Activated CD4-positive, alpha-beta T cell treated with anti-CD3 and anti-CD28 coated beads, Interleukin-2, amount 50 U/mL, for 48 hours (primary cell): ENCODE data around the gene CLRN2.

ENCODE experiments used
- DNase-seq, 2 experiments: peaks; one replicate each; pipeline ENCODE4 v3.0.0-alpha.2; 2020

Gene CLRN2, protein sequence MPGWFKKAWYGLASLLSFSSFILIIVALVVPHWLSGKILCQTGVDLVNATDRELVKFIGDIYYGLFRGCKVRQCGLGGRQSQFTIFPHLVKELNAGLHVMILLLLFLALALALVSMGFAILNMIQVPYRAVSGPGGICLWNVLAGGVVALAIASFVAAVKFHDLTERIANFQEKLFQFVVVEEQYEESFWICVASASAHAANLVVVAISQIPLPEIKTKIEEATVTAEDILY

DNA sequence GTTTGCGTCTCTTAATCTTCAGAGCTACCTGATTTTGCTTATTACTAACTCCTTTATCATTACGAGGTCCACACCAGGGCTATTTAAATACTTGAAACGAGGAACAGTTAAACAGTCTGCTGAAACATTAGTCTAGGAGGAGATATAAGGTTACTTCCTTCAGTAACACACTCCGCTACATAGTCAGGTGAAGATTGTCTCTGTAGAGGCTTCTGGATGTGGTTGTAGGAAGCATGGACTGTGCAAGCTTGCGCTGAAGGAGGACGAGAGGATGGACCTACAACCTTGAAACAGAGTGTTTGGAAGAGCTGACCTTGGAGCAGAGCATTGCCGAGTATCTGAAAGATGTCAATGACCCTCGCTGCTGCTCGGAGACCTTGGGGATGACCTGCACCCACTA lies at the start of gene CLRN2:
CLRN2 (plus strand) TSS at position 301 of the 400 bp plus-strand sequence. CDS start 102 bp downstream, outside the sequence.
- DNase-seq = no peak

DNA sequence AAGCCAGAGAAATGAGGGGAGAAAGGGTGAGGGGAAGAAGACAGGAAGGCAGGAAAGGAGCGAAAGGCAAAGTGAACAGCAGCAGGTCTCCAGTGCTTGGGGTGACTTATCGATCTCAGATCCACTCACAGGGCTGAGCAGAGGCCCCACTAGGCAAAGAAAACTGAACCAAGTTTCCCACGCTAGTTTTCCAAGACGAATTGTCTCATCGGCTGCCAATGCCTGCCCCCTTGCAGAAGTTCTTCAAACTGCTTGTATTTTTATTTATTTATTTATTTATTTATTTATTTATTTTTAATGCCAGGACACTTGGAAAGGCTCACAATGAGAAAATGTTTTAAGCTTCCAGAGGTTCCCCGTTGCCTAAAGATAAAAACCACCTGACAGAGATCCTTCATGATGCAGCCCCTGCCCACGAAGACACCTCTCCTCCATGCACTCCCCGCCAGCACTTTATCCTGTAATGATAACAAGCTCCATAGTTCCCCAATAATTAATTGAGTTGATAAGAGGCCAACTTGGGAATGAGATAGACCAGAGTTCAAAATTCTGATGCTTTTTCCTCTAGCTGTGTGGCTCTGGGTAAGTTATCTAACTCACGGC lies 46.2 kb upstream of the CLRN2 start:
- no peak for DNase-seq

DNA sequence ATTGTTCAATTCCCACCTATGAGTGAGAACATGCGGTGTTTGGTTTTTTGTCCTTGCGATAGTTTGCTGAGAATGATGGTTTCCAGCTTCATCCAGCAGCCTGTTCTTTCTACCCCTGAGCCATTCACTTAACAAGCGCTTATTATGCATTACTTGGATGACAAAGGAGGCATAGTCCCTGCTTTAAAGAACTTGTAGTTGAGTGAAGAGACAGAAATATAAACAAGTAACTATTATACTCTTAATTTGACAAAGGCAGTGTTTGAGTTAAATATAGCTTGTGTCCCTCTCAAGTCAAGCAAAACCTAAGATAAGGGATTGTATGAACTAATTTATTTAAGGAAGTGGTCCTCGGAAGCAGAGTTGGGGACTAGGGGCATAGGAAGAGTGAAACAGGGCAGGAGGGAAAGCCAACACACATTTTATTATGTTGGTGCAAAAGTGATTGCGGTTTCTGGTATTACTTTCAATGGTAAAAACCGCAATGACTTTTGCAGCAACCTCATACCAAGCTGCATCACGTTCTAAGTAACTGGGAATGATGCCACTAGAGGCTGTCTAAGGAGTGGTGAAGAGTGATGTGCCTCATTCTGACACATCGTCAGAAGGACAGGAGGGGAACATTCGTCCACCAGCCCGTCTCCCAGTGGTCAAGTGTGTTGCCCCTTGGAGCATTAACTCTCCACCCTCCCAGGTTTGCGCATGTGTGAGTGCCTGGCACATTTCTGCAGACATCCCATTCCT lies 44.9 kb upstream of the CLRN2 start:
- no peak for DNase-seq

DNA sequence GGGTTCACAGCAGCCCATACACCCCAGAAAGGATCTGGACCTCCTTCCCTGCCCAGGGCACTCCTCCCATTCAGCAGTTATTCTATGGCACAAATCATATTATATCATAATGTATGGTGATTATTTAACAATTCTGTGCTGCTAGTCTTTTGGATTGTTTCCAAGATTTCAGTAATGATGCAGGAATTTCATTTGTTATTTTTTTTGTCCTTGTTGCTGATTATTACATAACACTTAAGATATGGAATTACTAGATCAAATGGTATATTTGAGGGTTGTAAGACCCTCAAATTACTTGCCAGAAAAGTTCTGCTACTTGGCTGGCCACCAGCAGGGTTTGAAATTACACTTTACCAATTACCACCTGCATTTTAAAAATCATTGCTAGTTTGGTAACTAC lies 39.5 kb upstream of the CLRN2 start:
- no peak for DNase-seq

DNA sequence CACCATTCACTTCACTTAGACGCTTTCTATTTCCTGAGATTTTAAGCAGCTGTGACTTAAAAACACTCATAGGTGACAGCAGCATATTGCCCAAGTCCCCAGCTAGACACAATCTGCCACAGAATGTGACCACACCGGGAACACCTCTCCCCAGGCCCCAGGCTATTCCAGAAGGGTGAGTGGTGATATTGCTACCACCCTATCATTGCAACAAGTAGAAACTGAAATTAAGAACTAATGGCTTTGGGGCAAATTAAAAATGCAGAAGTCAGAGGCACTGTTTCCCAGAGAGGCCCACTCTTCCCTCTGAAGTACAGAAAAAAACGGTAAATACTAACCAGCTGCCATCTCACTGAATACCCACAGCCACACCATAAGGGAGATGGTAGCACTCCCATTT lies 38.1 kb upstream of the CLRN2 start:
- no peak for DNase-seq

DNA sequence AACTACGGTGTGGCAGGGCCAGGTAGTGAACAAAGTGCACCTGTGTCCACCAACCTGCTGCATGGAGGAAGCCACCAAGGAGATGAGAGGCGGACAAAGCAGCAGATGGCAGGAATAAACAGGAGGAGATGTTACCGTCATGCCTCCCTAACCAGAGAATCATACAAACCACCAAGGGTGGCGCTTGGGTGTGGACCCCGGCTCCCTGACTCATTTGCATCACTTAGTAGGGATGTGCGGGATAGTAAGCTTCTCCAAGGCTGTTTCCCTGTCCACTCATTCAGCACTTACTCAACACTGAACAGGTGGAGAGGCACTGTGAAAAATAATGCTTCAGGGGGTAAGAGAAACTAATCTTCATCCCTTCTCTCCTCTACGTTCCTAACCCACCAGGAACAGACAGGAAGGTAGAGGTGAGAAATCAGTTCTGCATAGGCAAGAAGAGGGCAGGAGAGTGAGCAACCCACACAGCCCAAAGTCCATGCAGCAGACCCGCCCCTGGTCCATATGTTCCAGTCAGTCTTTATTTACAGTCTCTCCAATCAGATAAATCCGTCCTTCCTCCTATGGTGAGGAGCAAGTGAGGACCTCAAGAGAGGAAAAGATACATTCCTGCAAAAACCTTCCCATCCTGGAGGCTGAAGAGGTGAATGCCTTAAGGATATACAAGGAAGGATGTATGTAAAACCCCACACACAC lies 37.0 kb upstream of the CLRN2 start:
- DNase-seq = no peak

DNA sequence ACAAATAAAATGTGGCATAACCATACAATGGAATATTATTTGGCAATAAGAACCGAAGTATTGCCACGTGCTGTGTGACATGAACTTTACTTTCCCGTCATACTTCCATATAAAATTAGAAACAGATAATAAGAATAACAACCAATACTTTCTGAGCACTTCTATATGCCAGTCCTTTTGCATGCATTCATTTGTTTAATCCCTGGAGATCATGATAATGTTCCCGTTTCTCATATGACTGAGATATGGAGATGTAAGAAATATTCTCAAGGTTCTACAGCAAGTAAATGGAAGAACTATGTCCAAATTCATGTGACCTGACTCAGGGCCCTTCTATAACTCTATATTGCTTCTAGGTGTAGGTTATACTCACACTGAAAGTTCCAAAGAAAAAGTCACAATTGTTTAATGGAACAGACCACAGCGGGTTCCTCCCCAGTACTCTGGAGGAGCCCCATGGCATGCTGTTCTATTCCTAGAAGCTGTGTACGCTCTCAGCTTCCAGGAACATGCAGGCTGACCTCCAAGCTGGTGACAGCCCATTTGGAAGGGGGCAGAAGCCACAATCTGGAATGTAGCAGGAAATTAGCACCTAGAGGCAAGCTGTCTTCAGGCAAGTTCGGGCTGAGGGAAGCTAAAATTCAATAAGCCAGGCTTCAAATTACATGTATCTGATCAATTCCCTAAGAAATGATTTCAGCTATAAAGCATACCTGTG lies 34.6 kb upstream of the CLRN2 start:
- no peak for DNase-seq

DNA sequence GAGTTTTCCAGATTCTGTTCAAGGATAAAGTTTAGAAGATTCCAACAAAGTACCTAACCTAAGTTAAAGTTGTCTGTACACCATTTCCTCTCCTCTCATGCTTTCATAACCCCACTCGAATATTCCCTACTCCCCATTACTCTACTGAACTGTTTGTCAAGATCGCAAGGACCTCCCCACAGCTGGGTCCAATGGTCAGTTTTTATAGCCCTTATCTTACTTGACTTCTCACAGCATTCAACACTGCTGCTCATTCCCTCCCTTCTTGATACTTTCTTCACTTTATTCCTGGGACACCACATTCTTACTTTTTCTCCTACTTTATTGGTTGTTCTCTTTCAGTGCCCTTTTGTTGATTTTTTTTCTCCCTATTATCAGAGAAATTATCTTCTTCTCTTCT lies 34.0 kb upstream of the CLRN2 start:
- no peak for DNase-seq

DNA sequence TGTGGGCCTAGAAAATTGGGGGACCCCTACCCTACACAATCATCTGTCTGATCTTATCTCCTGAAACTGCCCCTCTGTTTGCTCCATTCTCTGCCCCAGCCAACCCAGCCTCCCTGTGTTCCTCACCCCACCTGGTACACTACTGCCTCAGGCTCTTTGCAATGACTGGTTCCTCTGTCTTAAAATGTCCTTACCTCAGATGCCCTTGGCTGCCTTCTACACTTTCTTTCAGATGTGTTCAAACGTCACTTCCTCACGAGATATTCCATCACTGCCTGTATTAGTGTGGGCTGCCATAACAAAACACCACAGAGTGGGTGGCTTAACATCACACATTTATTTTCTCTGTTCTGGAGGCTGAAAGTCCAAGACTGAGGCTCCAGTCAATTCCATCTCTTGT lies 32.2 kb upstream of the CLRN2 start:
- DNase-seq = no peak

DNA sequence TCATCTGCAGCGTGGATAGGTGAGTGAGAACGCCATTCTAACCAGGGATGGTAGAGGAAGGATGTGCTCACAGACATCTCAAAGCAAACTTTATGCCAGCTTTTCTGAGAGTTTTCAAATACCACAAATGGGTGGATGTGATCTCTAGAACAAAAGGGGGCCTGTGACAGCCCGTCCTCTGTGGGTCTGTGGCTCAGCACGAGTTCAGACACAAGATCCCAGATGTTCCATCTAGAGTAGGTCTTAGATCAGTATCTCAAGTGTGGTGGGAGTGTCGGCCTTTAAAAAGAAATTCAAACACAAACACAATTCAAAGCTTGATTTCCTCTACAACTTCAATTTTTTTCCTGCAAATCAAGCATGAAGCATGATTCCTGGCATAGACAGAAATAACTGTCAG lies 25.8 kb upstream of the CLRN2 start:
- DNase-seq = no peak

DNA sequence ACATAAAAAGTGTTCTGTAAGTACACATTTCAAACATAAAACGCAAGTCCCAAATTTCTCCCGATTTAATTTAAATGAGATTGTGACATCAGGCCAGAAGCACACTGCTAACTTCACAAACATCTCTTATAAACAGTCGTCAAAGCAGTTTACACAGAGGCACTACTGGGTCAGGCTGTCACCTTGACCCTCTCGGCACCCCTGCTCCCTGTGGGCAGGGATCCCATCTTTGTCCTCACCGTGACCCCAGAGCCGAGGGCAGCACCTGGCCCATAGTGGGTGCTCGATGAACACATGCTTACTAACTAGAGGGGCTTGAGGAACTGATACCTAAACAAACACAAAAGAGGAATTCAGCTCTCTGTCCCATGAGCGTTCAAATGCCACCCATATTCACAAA lies 25.2 kb upstream of the CLRN2 start:
- DNase-seq = no peak

DNA sequence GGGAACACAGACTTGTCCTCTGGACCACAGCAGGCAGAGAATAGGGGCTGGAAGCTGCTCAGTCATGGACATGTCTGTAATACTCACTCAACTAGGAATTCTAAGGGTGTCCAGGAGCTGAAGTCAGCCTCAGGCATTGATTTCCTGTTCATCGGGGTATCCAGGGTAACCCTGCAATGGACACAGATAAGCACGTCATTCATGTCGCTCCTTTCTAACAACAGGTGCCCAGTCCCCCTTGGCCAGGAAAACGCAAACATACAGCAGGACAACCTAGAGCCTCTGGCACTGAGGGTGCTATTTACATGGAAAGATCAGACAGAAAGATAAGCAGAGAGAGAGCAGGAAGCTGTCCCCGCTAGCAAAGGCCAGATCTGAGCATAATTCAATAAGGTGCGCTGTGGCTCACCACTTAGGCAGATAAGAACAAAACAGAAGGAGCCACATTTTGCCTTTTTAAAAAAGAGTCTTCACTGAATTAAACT lies 24.3 kb upstream of the CLRN2 start:
- DNase-seq = no peak

DNA sequence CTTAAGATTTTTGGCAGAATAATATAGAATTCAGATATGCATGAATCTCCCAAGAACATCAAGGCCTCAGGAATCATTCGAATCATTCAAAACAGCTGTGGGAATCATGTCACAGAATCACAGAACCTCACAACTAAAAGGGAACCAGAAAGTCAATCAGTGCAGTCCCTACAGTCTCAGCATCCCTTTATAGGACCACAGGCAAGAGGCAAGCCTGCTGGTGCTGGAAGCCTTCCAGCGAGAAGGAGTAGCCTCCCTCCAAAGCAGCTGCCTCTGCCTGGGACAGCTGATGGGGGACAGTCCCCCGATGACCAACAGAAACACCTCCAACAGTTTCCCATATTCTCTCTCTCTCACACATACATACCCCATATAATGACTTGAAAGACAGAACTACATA lies 23.8 kb upstream of the CLRN2 start:
- no peak for DNase-seq

DNA sequence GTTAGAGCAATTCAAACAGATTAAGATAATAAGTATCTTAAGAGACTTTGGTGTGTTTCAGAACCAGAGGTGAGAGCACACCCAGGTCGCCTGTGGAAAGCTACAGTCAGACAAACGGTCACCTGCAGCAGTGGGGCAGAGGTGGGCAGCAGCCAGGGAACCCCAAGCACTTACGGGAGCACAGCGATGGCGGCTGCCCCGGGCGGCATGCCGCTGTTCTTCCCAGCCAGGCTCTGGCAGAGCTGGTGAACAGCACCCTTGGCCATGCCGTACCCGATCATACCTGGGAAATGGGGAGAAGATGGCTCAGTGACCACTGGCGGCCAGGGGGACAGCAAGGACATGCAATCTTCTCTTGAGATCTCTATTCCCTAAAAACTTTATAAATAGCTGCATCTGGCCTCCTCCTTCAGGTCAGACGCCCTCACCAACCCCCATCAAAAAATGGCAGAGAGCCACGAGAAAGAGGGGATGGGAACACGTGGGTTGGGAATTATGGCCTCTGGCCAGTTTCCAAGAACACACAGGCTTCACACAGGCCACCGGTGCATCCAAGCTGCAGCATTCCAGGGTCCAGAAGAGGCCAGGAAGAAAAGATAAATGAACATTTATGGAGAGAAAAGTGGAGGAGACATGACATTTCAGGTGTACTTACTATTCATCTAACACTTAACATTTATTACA lies 22.8 kb upstream of the CLRN2 start:
- DNase-seq = no peak

DNA sequence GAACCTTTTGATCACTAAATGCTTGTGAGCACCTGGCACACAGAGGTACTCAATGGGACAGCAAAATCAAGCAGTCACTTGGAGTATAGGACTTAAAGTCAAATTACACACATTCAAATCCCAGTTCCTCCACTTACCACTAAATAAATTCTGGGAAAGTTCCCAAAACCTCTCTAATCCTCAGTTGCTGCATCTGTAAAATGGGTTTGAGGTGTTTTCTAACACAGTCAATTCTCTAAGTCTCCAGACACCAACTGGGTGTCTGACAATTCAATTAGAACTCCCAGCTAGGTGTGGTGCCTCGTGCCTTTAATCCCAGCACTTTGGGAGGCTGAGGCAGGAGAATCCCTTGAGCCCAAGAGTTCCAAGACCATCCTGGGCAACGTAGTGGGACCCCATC lies 22.1 kb upstream of the CLRN2 start:
- DNase-seq = no peak

DNA sequence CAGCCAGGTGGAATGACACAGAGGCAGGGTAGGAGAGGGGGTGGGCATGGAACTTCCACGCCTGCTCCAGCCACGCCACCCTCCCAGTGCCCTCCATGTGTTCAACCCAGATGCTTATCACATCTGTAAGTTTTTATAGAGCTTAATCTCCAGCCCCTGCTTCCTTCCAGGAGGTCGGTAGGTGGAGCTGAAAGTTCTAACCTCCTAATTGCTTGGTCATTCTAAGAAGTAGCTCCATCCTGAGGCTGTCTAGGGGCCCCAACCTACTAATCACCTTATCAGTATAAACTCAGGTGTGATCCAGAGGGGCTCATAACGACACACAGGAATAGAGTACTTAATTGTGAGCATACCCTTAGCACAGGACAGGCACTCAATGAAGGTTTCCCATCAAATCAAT lies 21.3 kb upstream of the CLRN2 start:
- DNase-seq = no peak

DNA sequence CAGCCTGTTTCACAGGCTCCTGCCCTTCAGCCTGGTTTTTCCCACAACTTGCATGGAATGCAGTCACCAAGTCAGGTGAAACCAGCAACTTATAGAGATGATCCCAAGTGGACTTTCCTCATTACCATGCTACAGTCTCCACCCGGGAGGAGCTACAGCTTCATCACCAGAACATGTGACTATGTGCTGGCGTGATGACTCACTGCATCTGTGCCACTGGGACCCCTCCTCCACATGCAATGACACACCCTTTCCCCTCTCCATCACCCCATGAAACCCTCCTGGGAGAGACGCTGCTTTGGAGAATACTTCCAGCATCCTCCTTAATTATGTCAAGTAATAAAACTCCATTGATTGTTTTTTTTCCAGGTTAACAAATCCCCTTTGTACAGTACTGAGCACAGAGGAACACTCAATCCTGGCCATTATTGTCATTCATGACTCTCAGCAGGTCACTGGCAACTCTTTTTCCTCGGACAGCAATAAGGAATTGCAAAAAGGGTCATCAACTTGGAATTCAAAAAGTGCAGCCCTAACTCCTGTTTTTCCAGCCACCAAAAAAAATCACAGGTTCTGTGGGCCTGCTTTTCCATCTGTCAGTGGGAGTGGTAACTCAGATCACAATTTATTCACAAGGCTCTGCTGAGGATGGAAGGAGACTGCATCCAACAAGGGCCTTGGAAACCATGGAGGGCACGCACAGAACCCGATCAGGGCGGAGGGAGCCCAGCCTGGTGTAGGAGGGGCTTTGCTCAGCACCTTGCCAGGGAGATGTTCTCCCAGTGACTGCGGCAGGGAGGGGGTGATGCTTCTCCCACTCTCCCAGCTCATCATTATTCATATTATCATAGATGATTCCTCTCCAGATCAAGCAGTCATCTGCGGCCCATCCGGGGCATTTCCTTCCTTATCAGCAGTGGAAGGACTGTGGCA lies 20.4 kb upstream of the CLRN2 start:
- no peak for DNase-seq

DNA sequence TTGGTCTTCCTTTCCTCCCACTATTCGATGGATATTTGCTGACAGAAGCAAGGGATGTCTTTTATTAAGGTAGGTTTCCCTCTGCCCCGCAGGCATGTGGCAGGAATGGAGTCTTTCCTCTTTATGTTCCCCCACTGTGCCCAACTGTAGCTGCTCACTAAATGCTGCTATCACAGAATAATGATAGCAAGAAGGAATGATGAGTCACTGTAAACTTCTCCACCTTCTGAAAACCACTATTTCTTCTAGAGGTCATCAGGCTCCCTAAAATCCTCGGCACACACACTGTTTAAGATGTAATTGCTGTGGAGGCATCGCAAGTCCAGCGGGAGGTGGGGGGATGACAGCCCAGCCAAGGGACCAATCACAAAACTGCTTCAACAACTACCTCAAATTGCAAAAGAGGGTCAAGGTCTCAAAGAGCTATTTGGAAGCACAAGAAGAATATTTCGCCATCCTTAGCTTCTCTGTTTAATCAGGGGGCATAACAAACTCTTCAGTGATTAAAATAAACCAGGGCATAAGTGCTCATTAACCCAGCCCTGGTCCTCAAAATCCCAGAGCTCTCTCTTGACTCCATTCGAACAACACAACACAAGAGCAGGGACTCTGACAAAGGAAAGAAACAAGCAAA lies 17.0 kb upstream of the CLRN2 start:
- no peak for DNase-seq

DNA sequence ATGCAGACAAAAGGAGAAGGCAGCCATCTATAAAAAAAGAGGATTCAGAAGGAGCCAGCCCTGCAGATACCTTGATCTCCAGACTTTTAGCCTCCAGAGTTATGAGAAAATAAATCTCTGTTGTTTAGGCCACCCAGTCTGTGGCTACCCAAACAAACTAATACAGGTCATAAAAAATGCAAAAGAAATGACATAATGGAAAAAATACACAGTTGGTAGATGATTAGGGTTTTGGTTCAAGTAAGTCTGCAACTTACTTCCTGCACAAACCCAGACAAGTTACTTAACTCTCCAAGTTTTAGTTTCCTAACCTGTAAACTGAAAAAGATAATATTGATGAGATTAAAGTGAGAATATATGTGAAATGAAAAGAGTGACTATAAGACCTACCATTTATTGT lies 14.4 kb upstream of the CLRN2 start:
- no peak for DNase-seq

DNA sequence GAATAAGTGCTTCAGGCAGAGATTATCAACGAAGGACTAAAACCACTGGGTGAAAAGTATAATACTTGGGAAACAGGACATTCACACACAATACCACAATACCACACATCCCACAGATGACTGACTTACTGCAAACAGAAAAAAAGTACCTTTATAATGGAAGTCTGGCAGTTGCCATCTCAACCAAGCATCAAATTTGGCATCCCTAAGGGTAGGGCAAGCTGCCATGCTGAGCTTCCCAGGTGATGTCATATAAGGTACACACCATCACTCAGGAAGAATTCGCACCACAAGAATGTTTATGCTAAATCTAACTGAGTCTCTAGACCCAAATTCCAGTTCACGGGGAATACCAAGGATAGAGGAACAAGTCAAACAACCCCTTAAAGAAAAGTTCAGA lies 12.2 kb upstream of the CLRN2 start:
- DNase-seq = no peak

DNA sequence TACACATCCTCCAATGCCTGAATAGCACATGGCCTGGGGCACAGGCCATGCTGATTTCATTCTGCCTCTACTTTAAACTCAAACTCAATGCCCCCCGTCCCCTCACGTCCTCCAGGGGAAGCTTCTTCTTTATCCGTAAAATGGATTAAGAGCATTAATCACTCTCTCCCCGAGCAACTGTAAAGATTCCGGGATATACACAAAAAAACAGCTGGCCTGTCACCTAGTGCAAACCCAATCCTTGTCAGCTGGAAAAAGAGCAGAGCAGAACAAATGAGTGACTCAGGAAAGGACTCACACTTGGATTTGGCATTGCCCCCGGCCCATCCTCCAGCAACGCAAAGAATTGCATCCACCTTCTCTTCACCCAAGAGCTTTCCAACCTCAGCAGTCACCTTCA lies 10.9 kb upstream of the CLRN2 start:
- DNase-seq = no peak
